Adrenal gland (tissue), 12 donors: ENCODE data around the gene ARHGAP32. TPM values are rescaled to one million over a fixed set of nuclear protein-coding genes. Genes with fewer than 3 reads are reported as not detected.

Experiments
- DNase-seq, 7 donors: peaks; one replicate each; pipeline ENCODE4 v3.0.0-alpha.2; 2019 to 2020
- H3K27ac ChIP-seq, 5 donors: fragments of 200-600 bp; sonication (generic) in 4 of 5; 1 replicate in 3 of 5; 2 replicates in 2 of 5; pipeline versions ENCODE4 v1.5.1 to v1.8.0; 2016 to 2020; ENCODE audit warnings: mild to moderate bottlenecking in 1 of 5
- H3K27me3 ChIP-seq: fragments of 200-600 bp; 2 replicates; pipeline ENCODE4 v1.8.0; 2021
- H3K36me3 ChIP-seq, 2 donors: fragments of 200-600 bp; replicated peaks in 1 of 2; 1 replicate in 1 of 2; 2 replicates in 1 of 2; pipeline versions ENCODE4 v1.5.1 to v1.8.0; 2018 to 2022
- H3K4me1 ChIP-seq, 2 donors: fragments of 200-600 bp; replicated peaks in 1 of 2; 1 replicate in 1 of 2; 2 replicates in 1 of 2; pipeline versions ENCODE4 v1.5.1 to v1.8.0; 2018 to 2021
- H3K4me3 ChIP-seq, 4 donors: fragments of 200-600 bp; sonication (generic) in 3 of 4; one replicate each; pipeline ENCODE4 v1.5.1; 2016 to 2018
- H3K9me3 ChIP-seq, 3 donors: fragments of 200-600 bp; sonication (generic) in 1 of 3; replicated peaks in 1 of 3; 1 replicate in 2 of 3; 2 replicates in 1 of 3; pipeline versions ENCODE4 v1.5.1 to v1.8.0; 2016 to 2021
- CTCF ChIP-seq, 6 experiments: fragments of 450-650 bp in 4 of 6; fragments of 200-600 bp in 2 of 6; sonication (generic) in 1 of 6; IDR thresholded peaks; 1 replicate in 5 of 6; 2 replicates in 1 of 6; pipeline versions ENCODE4 v1.5.1 to v1.8.0; 2016 to 2021; ENCODE audit warnings: antibody characterized with exemption in 6 of 6, mild to moderate bottlenecking in 2 of 6, moderate library complexity in 1 of 6
- POLR2A ChIP-seq, 2 donors: fragments of 450-650 bp; IDR thresholded peaks; one replicate each; pipeline ENCODE4 v1.6.1; 2017; ENCODE audit warnings: antibody characterized with exemption in 2 of 2, mild to moderate bottlenecking in 2 of 2, moderate library complexity in 1 of 2
- WGBS, 4 donors: extraction: QIAGEN DNeasy Blood & Tissue Kit in 2 of 4; methylation state at CpG; one replicate each; pipeline versions ENCODE4 v1.1.5 to v1.1.7; 2013 to 2017; 5-methylcytosine and 5-hydroxymethylcytosine counted together
- intact Hi-C, 2 donors: fragments of 100-400 bp; cut with DNase I; formaldehyde crosslinking; loops; one replicate each; pipeline versions ENCODE4 v1.14.1 to v1.15.0; 2022 to 2023
- polyA plus RNA-seq, 3 donors: library from polyadenylated mRNA; stranded (reverse); fragments of 200-250 nt in 2 of 3; fragments of 350-450 nt in 1 of 3; fragmentation: Illumina TruSeq in 1 of 3; extraction: RNeasy Lipid Tissue Mini Kit (QIAGEN cat#74804) in 1 of 3; gene quantifications; one replicate each; pipeline ENCODE4 v1.2.3, GENCODE V29; 2013 to 2014
- total RNA-seq, 9 donors: library from RNA; depleted of rRNA in 4 of 9; stranded (reverse); fragments of >200 nt in 4 of 9; fragments of 120-200 nt in 1 of 9; fragmentation: NEBNext Ultra II Directional in 1 of 9; extraction: Animal tissue kit (Norgen Biotek cat#: 25700) in 1 of 9; gene quantifications; one replicate each; pipeline versions ENCODE4 v1.1.0 to v1.2.4, GENCODE V29; 2013 to 2023
- donor health status: healthy with polysubstance abuse.
- donor health status: Bipolar disorder and iron deficiency.
- donor health status: DM: yes; HTN: yes; CAD: no.
- donor health status: DM: no; HTN: no; CAD: no.
- donor health status: DM: no; HTN: no; CAD: no.
- donor health status: DM: yes; HTN: yes; CAD: no.

The ARHGAP32 gene
- total and polyA plus RNA-seq, 12 donors: 4.0 to 50.4 (median 26.2) TPM

- intact Hi-C loops: no loop called here
- H3K4me3 ChIP-seq: no peak overlapping the region
- DNase-seq: no peak
- no peaks in the 10 kb centered on the region for H3K9me3 ChIP-seq
- H3K27ac ChIP-seq: no peak overlapping the region
- peaks cover 0 to 49% of the 10 kb centered on the region in 2 donors for H3K36me3 ChIP-seq
- no peaks in the 10 kb centered on the region for H3K27me3 ChIP-seq
- WGBS, 4 donors: 86 to 98% (median 96%) methylated on average over 12 to 13 of the region's 13 CpGs
- no peaks in the 10 kb centered on the region for H3K4me1 ChIP-seq
- TF ChIP-seq CTCF (IDR thresholded peaks at IDR 0.05) (no peak), POLR2A (IDR thresholded peaks at IDR 0.05) (no peak)
These were observed 221.4 kb downstream of the ARHGAP32 start for GRCh38 chr11:128970598-128971190.

GRCh38 chr11:128968916-128969315, 223.2 kb downstream of the ARHGAP32 start:
- Histone ChIP-seq H3K27ac (no peak overlapping the region), H3K27me3 (no peaks in the 10 kb centered on the region), H3K4me1 (no peaks in the 10 kb centered on the region), H3K36me3 (peaks cover 0 to 34% of the 10 kb centered on the region in 2 donors), H3K4me3 (no peak overlapping the region), H3K9me3 (no peaks in the 10 kb centered on the region)
- no peak for TF ChIP-seq POLR2A (IDR thresholded peaks at IDR 0.05)
- no peak for TF ChIP-seq CTCF (IDR thresholded peaks at IDR 0.05)
- intact Hi-C loops: no loop called here
- no peak for DNase-seq
- 94 to 100% (median 95%) methylated on average over 1 to 9 of the region's 9 CpGs for WGBS, 4 donors

GRCh38 chr11:128967578-128967977, 224.5 kb downstream of the ARHGAP32 start:
- H3K9me3 ChIP-seq: no peaks in the 10 kb centered on the region
- H3K27me3 ChIP-seq: no peaks in the 10 kb centered on the region
- intact Hi-C loops: no loop called here
- H3K4me3 ChIP-seq: no peak overlapping the region
- WGBS, 4 donors: 87 to 91% (median 88%) methylated on average over 6 of the region's 6 CpGs
- peaks cover 0 to 23% of the 10 kb centered on the region in 2 donors for H3K36me3 ChIP-seq
- H3K4me1 ChIP-seq: no peaks in the 10 kb centered on the region
- TF ChIP-seq POLR2A (IDR thresholded peaks at IDR 0.05) (no peak), CTCF (IDR thresholded peaks at IDR 0.05) (no peak)
- H3K27ac ChIP-seq: no peak overlapping the region
- DNase-seq: no peak

GRCh38 chr11:128965485-128965884, 226.6 kb downstream of the ARHGAP32 start:
- H3K36me3 ChIP-seq: peaks cover 0 to 9% of the 10 kb centered on the region in 2 donors
- WGBS, 4 donors: 52 to 69% (median 55%) methylated on average over 4 of the region's 4 CpGs
- H3K4me3 ChIP-seq: no peak overlapping the region
- H3K27me3 ChIP-seq: no peaks in the 10 kb centered on the region
- H3K27ac ChIP-seq: no peak overlapping the region
- intact Hi-C loops: no loop called here
- TF ChIP-seq CTCF (IDR thresholded peaks at IDR 0.05) (no peak), POLR2A (IDR thresholded peaks at IDR 0.05) (no peak)
- no peak for DNase-seq
- H3K4me1 ChIP-seq: no peaks in the 10 kb centered on the region
- H3K9me3 ChIP-seq: no peaks in the 10 kb centered on the region
